HepG2 (cell line): Measurements from ENCODE around the gene LCAT. TPM values are rescaled to one million over a fixed set of nuclear protein-coding genes. Genes with fewer than 3 reads are reported as not detected.

Experiments
- DBP ChIP-seq: sonication (generic); formaldehyde crosslinking; IDR thresholded peaks from 2 replicates; pipeline ENCODE4 v1.4.0; 2020; ENCODE audit warnings: missing genetic modification reagents; ENCODE audit errors: not compliant biosample characterization
- HNF1B ChIP-seq: sonication (generic); formaldehyde crosslinking; IDR thresholded peaks from 2 replicates; pipeline ENCODE4 v1.5.1; 2020; ENCODE audit warnings: mild to moderate bottlenecking, moderate library complexity, missing genetic modification reagents
- LRRFIP1 ChIP-seq: sonication (generic); formaldehyde crosslinking; conservative IDR thresholded peaks from 2 replicates; pipeline ENCODE4 v1.4.0; 2020; ENCODE audit warnings: missing genetic modification reagents
- MBD4 ChIP-seq: IDR thresholded peaks from 2 replicates; pipeline ENCODE4 v1.6.1; 2012; ENCODE audit warnings: low read length, inconsistent platforms, borderline replicate concordance
- ZBTB40 ChIP-seq, 2 experiments: fragments of 450-650 bp in 1 of 2; sonication (generic) in 1 of 2; formaldehyde crosslinking in 1 of 2; IDR thresholded peaks; 2 replicates each; pipeline versions ENCODE4 v1.6.1 to v1.8.0; 2016 to 2022; ENCODE audit warnings: antibody characterized with exemption in 1 of 2, mild to moderate bottlenecking in 1 of 2, missing genetic modification reagents in 1 of 2
- ZEB1 ChIP-seq: IDR thresholded peaks from 2 replicates; pipeline ENCODE4 v1.6.1; 2012; ENCODE audit warnings: mild to moderate bottlenecking, low read depth, inconsistent platforms; ENCODE audit not compliant: insufficient replicate concordance
- ZFP62 ChIP-seq: sonication (generic); formaldehyde crosslinking; IDR thresholded peaks from 2 replicates; pipeline ENCODE4 v1.4.0; 2020; ENCODE audit warnings: missing genetic modification reagents
- ZFP82 ChIP-seq: sonication (generic); formaldehyde crosslinking; IDR thresholded peaks from 2 replicates; pipeline ENCODE4 v1.5.1; 2020; ENCODE audit warnings: mild to moderate bottlenecking, missing genetic modification reagents, borderline replicate concordance
- ZGPAT ChIP-seq: IDR thresholded peaks from 2 replicates; pipeline ENCODE4 v1.6.1; 2016; ENCODE audit warnings: mild to moderate bottlenecking
- ZNF10 ChIP-seq: sonication (generic); formaldehyde crosslinking; IDR thresholded peaks from 2 replicates; pipeline ENCODE4 v1.4.0; 2020; ENCODE audit warnings: mild to moderate bottlenecking, low read depth, missing genetic modification reagents, borderline replicate concordance
- ZNF33A ChIP-seq: sonication (generic); formaldehyde crosslinking; IDR thresholded peaks from 2 replicates; pipeline ENCODE4 v1.5.1; 2020; ENCODE audit warnings: missing genetic modification reagents, mild to moderate bottlenecking, moderate library complexity, borderline replicate concordance
- ZNF552 ChIP-seq: sonication (generic); formaldehyde crosslinking; IDR thresholded peaks from 2 replicates; pipeline ENCODE4 v1.9.0; 2022; ENCODE audit warnings: missing genetic modification reagents, mild to moderate bottlenecking, borderline replicate concordance
- polyA plus RNA-seq, 8 experiments: library from polyadenylated mRNA; depleted of rRNA in 3 of 8; stranded (reverse) in 7 of 8; unstranded in 1 of 8; fragments of >200 nt; fragmentation: Illumina TruSeq in 4 of 8; extraction: Trizol in 4 of 8; gene quantifications; 2 replicates each; pipeline versions ENCODE4 v1.2.1 to v1.2.3, GENCODE V29; 2011 to 2016; ENCODE audit warnings: low read depth in 4 of 8, missing spikeins in 1 of 8, mixed read lengths in 1 of 8; ENCODE audit not compliant: insufficient read depth in 1 of 8
- total RNA-seq, 5 experiments: library from RNA; depleted of rRNA; stranded (reverse); fragments of >200 nt; fragmentation: Illumina TruSeq; extraction: Trizol; gene quantifications; 2 replicates each; pipeline ENCODE4 v1.2.3, GENCODE V29; 2016; ENCODE audit warnings: low read depth in 1 of 5

The LCAT gene
- total and polyA plus RNA-seq, 2 of the 13 experiments (the other 11 are each of a cell fraction or from before 2014, with no cell fraction given) = 36.1 to 38.9 TPM

GRCh38 chr16:67966549-67967182, 22.7 kb upstream of the LCAT start (continued):
- no peak for TF ChIP-seq ZBTB40 (IDR thresholded peaks at IDR 0.05)
- no peak for TF ChIP-seq ZBTB40 (CRISPR knock-in tag; IDR thresholded peaks at IDR 0.05)
- no peak for TF ChIP-seq LRRFIP1 (CRISPR knock-in tag)
- TF ChIP-seq DBP = no peak
- TF ChIP-seq ZNF10 (CRISPR knock-in tag) = no peak
- TF ChIP-seq ZGPAT (CRISPR knock-in tag) = 0 out of 2 replicates have a peak, but pooled peaks have one; percentile 9
- TF ChIP-seq ZNF33A (CRISPR knock-in tag) = no peak
- no peak for TF ChIP-seq MBD4
- no peak for TF ChIP-seq ZFP82 (CRISPR knock-in tag)
- no peak for TF ChIP-seq ZFP62 (CRISPR knock-in tag)
- no peak for TF ChIP-seq ZNF552
- no peak for TF ChIP-seq ZEB1
- TF ChIP-seq HNF1B (CRISPR knock-in tag) = no peak; the same call in none of the 2 replicates
